GM06990 (cell line): Measurements from ENCODE around the gene HDAC4.

Source experiments
- DNase-seq: peaks from one replicate; pipeline ENCODE4 v3.0.0-alpha.2; 2011; ENCODE audit not compliant: insufficient read length; ENCODE audit errors: extremely low read depth
- H3K27me3 ChIP-seq: replicated peaks from 2 replicates; pipeline ENCODE4 v1.6.0; 2011; ENCODE audit warnings: low read length; ENCODE audit not compliant: control insufficient read depth, insufficient read depth
- H3K36me3 ChIP-seq: 2 replicates; pipeline ENCODE4 v1.5.1; 2011; ENCODE audit warnings: low read length; ENCODE audit not compliant: control insufficient read depth, insufficient read depth
- H3K4me3 ChIP-seq: replicated peaks from 2 replicates; pipeline ENCODE4 v1.5.1; 2011; ENCODE audit warnings: low read depth, mild to moderate bottlenecking, control low read depth, low read length
- TF ChIP-seq, protein P1 (sequence below): IDR thresholded peaks from 2 replicates; pipeline ENCODE4 v1.5.1; 2011; ENCODE audit warnings: low read length, control low read depth, mild to moderate bottlenecking, inconsistent platforms; ENCODE audit not compliant: insufficient read depth, poor library complexity, severe bottlenecking

The HDAC4 gene

DNA sequence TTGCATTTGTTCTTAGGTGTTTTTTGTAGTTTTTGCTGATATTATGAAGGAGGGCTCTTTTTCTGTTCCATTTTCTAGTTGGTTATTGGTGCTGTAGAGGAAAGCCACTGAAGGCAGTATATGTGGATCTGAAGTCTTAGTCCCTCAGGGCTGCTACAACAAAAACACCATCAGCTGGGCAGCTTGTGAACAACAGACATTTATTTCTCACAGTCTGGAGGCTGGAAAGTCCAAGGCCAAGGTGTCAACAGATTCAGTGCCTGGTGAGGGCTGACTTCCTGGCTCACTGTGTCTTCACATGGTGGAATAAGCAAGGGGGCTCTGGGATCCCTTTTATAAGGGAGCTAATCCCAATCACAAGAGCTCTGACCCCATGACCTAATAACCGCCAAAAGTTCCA lies 31.4 kb upstream of the HDAC4 start:
- Histone ChIP-seq H3K36me3 (no peaks in the 10 kb centered on the region), H3K27me3 (no peaks in the 10 kb centered on the region; the same call in 1 of the 2 replicates), H3K4me3 (no peak overlapping the region)
- TF ChIP-seq, protein P1, sequence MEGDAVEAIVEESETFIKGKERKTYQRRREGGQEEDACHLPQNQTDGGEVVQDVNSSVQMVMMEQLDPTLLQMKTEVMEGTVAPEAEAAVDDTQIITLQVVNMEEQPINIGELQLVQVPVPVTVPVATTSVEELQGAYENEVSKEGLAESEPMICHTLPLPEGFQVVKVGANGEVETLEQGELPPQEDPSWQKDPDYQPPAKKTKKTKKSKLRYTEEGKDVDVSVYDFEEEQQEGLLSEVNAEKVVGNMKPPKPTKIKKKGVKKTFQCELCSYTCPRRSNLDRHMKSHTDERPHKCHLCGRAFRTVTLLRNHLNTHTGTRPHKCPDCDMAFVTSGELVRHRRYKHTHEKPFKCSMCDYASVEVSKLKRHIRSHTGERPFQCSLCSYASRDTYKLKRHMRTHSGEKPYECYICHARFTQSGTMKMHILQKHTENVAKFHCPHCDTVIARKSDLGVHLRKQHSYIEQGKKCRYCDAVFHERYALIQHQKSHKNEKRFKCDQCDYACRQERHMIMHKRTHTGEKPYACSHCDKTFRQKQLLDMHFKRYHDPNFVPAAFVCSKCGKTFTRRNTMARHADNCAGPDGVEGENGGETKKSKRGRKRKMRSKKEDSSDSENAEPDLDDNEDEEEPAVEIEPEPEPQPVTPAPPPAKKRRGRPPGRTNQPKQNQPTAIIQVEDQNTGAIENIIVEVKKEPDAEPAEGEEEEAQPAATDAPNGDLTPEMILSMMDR = no peak
- DNase-seq = no peak

DNA sequence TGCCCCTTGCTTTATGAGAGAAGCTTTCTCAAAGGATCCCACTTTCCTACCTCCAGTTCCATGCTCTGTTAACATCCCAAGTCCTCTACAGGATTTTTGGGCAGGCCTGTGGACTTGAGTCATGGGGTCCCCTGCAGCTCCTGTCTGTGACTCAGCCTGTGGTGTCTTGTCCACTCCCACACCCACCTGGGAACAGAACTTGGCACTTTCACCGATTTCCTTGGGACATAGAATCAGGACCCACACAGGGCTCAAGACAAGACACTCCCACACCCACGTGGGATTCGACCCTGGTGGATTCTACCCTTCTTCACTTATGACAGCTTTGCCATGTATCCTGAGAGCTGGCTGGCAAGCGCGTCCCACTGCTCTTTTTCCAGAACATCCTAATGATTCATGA lies 30.7 kb upstream of the HDAC4 start:
- DNase-seq = no peak
- Histone ChIP-seq H3K27me3 (no peaks in the 10 kb centered on the region; the same call in 1 of the 2 replicates), H3K36me3 (no peaks in the 10 kb centered on the region), H3K4me3 (no peak overlapping the region)
- TF ChIP-seq, protein P1 = no peak

DNA sequence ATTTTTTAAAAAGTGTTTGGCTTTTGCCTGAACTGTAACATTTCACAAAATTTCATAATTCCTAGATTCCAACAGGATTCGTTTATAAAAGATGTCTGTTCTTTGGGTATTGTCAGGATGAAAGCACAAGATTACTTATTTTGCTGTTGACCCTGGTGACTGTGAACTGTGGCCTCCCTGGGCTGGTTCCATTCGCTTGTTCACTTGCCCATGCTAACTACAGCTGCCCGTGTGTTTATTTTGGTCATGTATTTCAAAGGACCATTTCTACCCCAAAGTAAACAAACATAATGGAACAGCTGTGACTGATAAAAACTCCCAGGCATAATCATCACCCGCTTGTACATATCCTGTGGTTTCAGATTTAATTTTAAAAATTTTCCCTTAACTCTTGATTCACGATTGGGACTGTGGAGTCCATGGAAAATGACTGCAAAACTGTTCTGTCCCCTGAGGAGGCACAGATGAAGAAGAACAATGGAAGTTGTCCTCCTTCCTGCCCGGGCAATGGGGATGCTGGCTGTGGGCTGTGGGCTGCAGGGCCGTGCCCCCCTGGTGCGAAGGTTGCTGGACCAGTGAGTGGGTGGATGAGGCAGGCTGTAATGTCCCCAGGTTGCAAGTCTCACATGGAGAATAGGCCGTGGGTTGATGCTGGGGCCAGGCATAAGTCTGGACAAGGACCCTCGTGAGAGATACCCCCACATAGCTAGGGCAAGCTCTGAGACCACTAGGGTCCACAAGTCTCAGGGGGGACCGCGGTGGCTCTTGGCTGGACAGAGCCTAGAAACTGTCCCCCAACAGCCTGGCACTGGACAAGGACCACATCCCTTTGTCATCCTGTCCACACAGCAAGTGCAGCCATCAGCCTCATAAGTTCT lies 28.9 kb upstream of the HDAC4 start:
- TF ChIP-seq, protein P1 = no peak
- Histone ChIP-seq H3K4me3 (no peak overlapping the region), H3K36me3 (no peaks in the 10 kb centered on the region), H3K27me3 (no peaks in the 10 kb centered on the region; the same call in 1 of the 2 replicates)
- no peak for DNase-seq

- no peak for DNase-seq
- H3K27me3 ChIP-seq = no peaks in the 10 kb centered on the region; the same call in 1 of the 2 replicates
- H3K4me3 ChIP-seq = no peak overlapping the region
- H3K36me3 ChIP-seq = no peaks in the 10 kb centered on the region
- TF ChIP-seq, protein P1 = no peak
These were observed 24.8 kb upstream of the HDAC4 start for GRCh38 chr2:239425631-239426030.

DNA sequence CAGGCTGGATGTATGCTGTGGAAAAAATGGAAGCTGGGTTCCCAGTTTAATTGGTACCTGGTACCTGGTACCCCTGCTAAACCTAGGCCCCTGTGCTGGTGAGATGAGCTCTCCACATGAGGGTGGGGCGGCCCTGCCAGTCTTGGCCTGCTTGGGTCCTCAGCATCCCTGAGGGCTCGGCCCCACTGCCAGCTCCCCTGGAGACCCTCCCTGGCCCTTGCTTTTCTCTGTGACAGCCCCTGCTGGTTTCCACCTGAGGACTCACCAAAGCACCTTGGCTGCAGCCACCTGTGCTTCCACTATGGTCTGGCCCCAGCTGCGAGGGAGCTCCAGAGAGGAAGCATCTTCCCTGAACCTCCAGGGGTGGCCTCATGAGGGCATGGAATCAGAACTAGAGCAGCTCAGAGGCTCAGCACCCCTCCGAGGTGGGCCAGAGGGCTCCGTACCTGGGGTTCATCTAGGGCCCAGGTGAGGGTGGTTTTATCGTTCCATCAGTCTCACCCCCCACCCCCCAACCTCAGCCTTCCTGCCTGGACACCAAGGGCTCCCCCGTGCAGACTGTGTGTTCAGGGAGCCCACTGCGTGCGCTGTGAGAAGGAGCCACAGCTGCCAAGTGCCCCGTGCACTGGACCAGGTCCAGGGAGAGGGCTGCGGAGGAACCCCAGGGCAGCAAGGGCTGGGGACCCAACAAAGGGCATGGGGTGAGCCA lies 23.7 kb upstream of the HDAC4 start:
- no peak for DNase-seq
- Histone ChIP-seq H3K4me3 (no peak overlapping the region), H3K27me3 (no peaks in the 10 kb centered on the region; the same call in 1 of the 2 replicates), H3K36me3 (no peaks in the 10 kb centered on the region)
- TF ChIP-seq, protein P1 = no peak
